ENCODE measurements around the gene QRFP.

DNA sequence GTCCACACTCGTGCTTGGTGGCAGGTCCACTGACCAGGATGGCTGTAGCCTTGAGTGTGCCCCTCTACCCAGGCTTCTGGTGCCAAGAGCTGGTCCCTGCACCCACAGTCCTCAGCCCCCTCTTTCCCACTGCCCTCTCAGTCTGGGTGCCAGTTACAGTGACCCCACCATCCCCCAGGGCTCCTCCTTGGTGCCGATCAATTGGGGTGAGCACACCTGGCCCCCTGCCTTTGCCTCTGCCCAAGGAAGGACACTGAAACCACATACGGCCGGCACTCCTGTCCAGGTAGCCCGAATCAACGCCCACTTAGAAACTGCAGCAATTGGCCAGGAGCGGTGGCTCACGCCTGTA is 18.5 kb upstream of the QRFP start:
- TF ChIP-seq POLR2A (IDR thresholded peaks at IDR 0.05; ENCODE audit: low read depth) (no peak), POLR2AphosphoS5 (IDR thresholded peaks at IDR 0.05) (no peak), EP300 (IDR thresholded peaks at IDR 0.05) (no peak)
- TF ChIP-seq, protein P1, sequence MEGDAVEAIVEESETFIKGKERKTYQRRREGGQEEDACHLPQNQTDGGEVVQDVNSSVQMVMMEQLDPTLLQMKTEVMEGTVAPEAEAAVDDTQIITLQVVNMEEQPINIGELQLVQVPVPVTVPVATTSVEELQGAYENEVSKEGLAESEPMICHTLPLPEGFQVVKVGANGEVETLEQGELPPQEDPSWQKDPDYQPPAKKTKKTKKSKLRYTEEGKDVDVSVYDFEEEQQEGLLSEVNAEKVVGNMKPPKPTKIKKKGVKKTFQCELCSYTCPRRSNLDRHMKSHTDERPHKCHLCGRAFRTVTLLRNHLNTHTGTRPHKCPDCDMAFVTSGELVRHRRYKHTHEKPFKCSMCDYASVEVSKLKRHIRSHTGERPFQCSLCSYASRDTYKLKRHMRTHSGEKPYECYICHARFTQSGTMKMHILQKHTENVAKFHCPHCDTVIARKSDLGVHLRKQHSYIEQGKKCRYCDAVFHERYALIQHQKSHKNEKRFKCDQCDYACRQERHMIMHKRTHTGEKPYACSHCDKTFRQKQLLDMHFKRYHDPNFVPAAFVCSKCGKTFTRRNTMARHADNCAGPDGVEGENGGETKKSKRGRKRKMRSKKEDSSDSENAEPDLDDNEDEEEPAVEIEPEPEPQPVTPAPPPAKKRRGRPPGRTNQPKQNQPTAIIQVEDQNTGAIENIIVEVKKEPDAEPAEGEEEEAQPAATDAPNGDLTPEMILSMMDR (IDR thresholded peaks at IDR 0.05): no peak

Data from esophagus muscularis mucosa (tissue), 4 donors.